GM12878 (cell line): ENCODE measurements around the gene LMO7. TPM values are rescaled to one million over a fixed set of nuclear protein-coding genes. Genes with fewer than 3 reads are reported as not detected.

Source experiments
- ATAC-seq: fragments of 200-7000 bp; cut with Tn5 transposase; 3 replicates; pipeline ENCODE4 v1.9.1; 2020; ENCODE audit warnings: mild to moderate bottlenecking, moderate library complexity
- BruUV-seq: library from RNA; stranded (reverse); fragments of 400-500 nt; replicated peaks from 2 replicates; lab custom pipeline; 2021; lab: Mats Ljungman, UMichigan
- CTCF ChIA-PET: fragments of 300-600 bp; sonication (Branson Sonifier 250); formaldehyde crosslinking; extraction: SDS; loops from one replicate; lab custom pipeline; 2021; ENCODE audit warnings: inconsistent platforms; lab: Yijun Ruan, JAX
- POLR2A ChIA-PET: fragments of 350-600 bp; formaldehyde crosslinking; extraction: SDS; loops from one replicate; lab custom pipeline; 2021; ENCODE audit warnings: inconsistent platforms; lab: Charles Lee
- RAD21 ChIA-PET: fragments of 300-600 bp; sonication (Branson Sonifier 250); formaldehyde crosslinking; loops from one replicate; lab custom pipeline; 2023; ENCODE audit warnings: antibody characterized with exemption; ENCODE audit not compliant: unreplicated experiment; lab: Charles Lee
- SMC1A ChIA-PET: fragments of 300-600 bp; sonication (Branson Sonifier 250); formaldehyde crosslinking; loops from one replicate; lab custom pipeline; 2023; ENCODE audit not compliant: unreplicated experiment, uncharacterized antibody; lab: Charles Lee
- DNase-seq: peaks from one replicate; pipeline ENCODE4 v3.0.0-alpha.2; 2011; ENCODE audit warnings: low read depth, low spot score
- FAIRE-seq: peaks from 3 replicates; lab custom pipeline; 2011; peaks lifted over from hg19 to GRCh38; lab: Jason Lieb, UNC
- H2AFZ ChIP-seq: 2 replicates; pipeline ENCODE4 v1.6.0; 2011; ENCODE audit warnings: low read depth, low read length, control low read depth; ENCODE audit not compliant: control insufficient read depth
- H3K27ac ChIP-seq: 2 replicates; pipeline ENCODE4 v1.5.1; 2011; ENCODE audit warnings: control low read depth; ENCODE audit not compliant: control insufficient read depth, insufficient read depth
- H3K27me3 ChIP-seq, 2 experiments: replicated peaks in 1 of 2; 2 replicates each; pipeline versions ENCODE4 v1.6.0 to v1.6.1; 2011; ENCODE audit warnings: low read length in 1 of 2; ENCODE audit not compliant: control insufficient read depth in 2 of 2, insufficient read depth in 2 of 2
- H3K36me3 ChIP-seq, 2 experiments: 2 replicates each; pipeline ENCODE4 v1.5.1; 2011; ENCODE audit warnings: low read length in 1 of 2; ENCODE audit not compliant: control insufficient read depth in 2 of 2, insufficient read depth in 2 of 2
- H3K4me1 ChIP-seq: 2 replicates; pipeline ENCODE4 v1.6.1; 2011; ENCODE audit warnings: mild to moderate bottlenecking, low read length, moderate library complexity, mixed read lengths; ENCODE audit not compliant: control insufficient read depth, insufficient read depth
- H3K4me2 ChIP-seq: 2 replicates; pipeline ENCODE4 v1.6.0; 2011; ENCODE audit warnings: control low read depth; ENCODE audit not compliant: control insufficient read depth, insufficient read depth
- H3K4me3 ChIP-seq: fragments of 200-600 bp; sonication (generic); 2 replicates; pipeline ENCODE4 v1.5.1; 2016
- H3K79me2 ChIP-seq: 2 replicates; pipeline ENCODE4 v1.6.0; 2011; ENCODE audit warnings: low read length; ENCODE audit not compliant: control insufficient read depth, insufficient read depth
- H3K9ac ChIP-seq: 2 replicates; pipeline ENCODE4 v1.8.0; 2011; ENCODE audit warnings: low read length, control low read depth, mixed read lengths; ENCODE audit not compliant: control insufficient read depth, insufficient read depth
- H3K9me3 ChIP-seq: replicated peaks from 3 replicates; pipeline ENCODE4 v1.5.1; 2011; ENCODE audit warnings: mild to moderate bottlenecking, low read length; ENCODE audit not compliant: control insufficient read depth, insufficient read depth
- H4K20me1 ChIP-seq: 2 replicates; pipeline ENCODE4 v1.6.0; 2011; ENCODE audit not compliant: control insufficient read depth, insufficient read depth
- ASH2L ChIP-seq: fragments of 300-600, 200-600 bp; sonication (generic); IDR thresholded peaks from 2 replicates; pipeline ENCODE4 v1.6.1; 2017; ENCODE audit warnings: low read depth, mild to moderate bottlenecking, borderline replicate concordance
- CBFB ChIP-seq: IDR thresholded peaks from 2 replicates; pipeline ENCODE4 v1.6.1; 2016; ENCODE audit warnings: antibody characterized with exemption, low read depth
- CREB1 ChIP-seq: IDR thresholded peaks from 2 replicates; pipeline ENCODE4 v1.6.1; 2012; ENCODE audit warnings: low read depth, mild to moderate bottlenecking, inconsistent platforms
- CUX1 ChIP-seq: IDR thresholded peaks from 2 replicates; pipeline ENCODE4 v1.6.1; 2012; ENCODE audit warnings: improper control_type of control experiment, low read depth, low read length; ENCODE audit not compliant: insufficient replicate concordance
- E2F4 ChIP-seq: IDR thresholded peaks from 2 replicates; pipeline ENCODE4 v1.6.1; 2012; ENCODE audit warnings: low read depth, low read length, improper control_type of control experiment
- EZH2 ChIP-seq: IDR thresholded peaks from 2 replicates; pipeline ENCODE4 v1.6.1; 2012; ENCODE audit warnings: low read depth, mild to moderate bottlenecking, control low read depth, inconsistent platforms, low read length, borderline replicate concordance; ENCODE audit not compliant: control insufficient read depth
- KDM1A ChIP-seq: fragments of 200-600 bp; sonication (generic); IDR thresholded peaks from 2 replicates; pipeline ENCODE4 v1.6.1; 2016; ENCODE audit warnings: borderline replicate concordance
- RAD51 ChIP-seq: fragments of 450-650 bp; IDR thresholded peaks from 2 replicates; pipeline ENCODE4 v1.6.1; 2016; ENCODE audit warnings: moderate library complexity, mild to moderate bottlenecking, inconsistent platforms
- SP1 ChIP-seq: IDR thresholded peaks from one replicate; pipeline ENCODE4 v1.6.1; 2011; ENCODE audit warnings: low read depth, low read length
- ZBTB33 ChIP-seq: fragments of 450-650 bp; IDR thresholded peaks from 2 replicates; pipeline ENCODE4 v1.6.1; 2017; ENCODE audit warnings: mild to moderate bottlenecking
- ZNF592 ChIP-seq: fragments of 450-650 bp; IDR thresholded peaks from 2 replicates; pipeline ENCODE4 v1.6.1; 2017; ENCODE audit warnings: mild to moderate bottlenecking, moderate library complexity
- WGBS: methylation state at CpG from one replicate; pipeline ENCODE4 v1.1.6; 2016; ENCODE audit warnings: low lambda C conversion rate; ENCODE audit not compliant: insufficient replicate concordance, insufficient coverage; ENCODE audit errors: missing lambda C conversion rate; 5-methylcytosine and 5-hydroxymethylcytosine counted together
- in situ Hi-C: fragments of 300-500 bp; cut with MboI; formaldehyde crosslinking; loops from 9 replicates; pipeline ENCODE4 v1.14.3; 2018; ENCODE audit warnings: mixed read lengths
- intact Hi-C: fragments of 100-400 bp; cut with micrococcal nuclease; formaldehyde crosslinking; loops from one replicate; pipeline ENCODE4 v1.14.2; 2022; ENCODE audit not compliant: unreplicated experiment
- polyA plus RNA-seq, 11 experiments: library from polyadenylated mRNA; depleted of rRNA in 4 of 11; unstranded in 6 of 11; stranded (reverse) in 5 of 11; fragments of >200 nt; fragmentation: Nextera tagmentation in 4 of 11; fragmentation: Illumina TruSeq in 1 of 11; extraction: Ambion mirVana in 4 of 11; extraction: Trizol in 1 of 11; gene quantifications; 1 replicate in 1 of 11; 2 replicates in 10 of 11; pipeline versions ENCODE4 v1.2.1 to v1.2.3, GENCODE V29; 2011 to 2016; ENCODE audit warnings: inconsistent platforms in 2 of 11, missing spikeins in 2 of 11, low read depth in 1 of 11
- total RNA-seq, 4 experiments: library from RNA; depleted of rRNA in 3 of 4; stranded (reverse); fragments of >200 nt in 3 of 4; fragmentation: Illumina TruSeq in 1 of 4; extraction: Trizol in 1 of 4; gene quantifications; 2 replicates each; pipeline versions ENCODE4 v1.2.1 to v1.2.3, GENCODE V29; 2013 to 2021

The LMO7 gene
- total and polyA plus RNA-seq, 10 of the 15 experiments (the other 5 are each of a cell fraction or from before 2014, with no cell fraction given), result 8.5 to 67.8 (median 36.8) TPM

GRCh38 chr13:75748874-75749273 is 112.7 kb downstream of the LMO7 start:
- H2AFZ ChIP-seq, result no peak overlapping the region
- no peak overlapping the region for H3K9ac ChIP-seq
- CTCF ChIA-PET, result interaction anchor here (0.6 to 1.0 kb wide), 2 partner anchors 23 to 32 kb away, joined by 3 to 4 read pairs; no protein-coding TSS in a partner anchor
- intact Hi-C loops, result no loop called here
- in situ Hi-C loops, result no loop called here
- no peaks in the 10 kb centered on the region; the same call in 2 of the 3 replicates for H3K9me3 ChIP-seq
- no peaks in the 10 kb centered on the region for H4K20me1 ChIP-seq
- WGBS, result 88% methylated on average over 3 of the region's 3 CpGs
- H3K4me3 ChIP-seq, result no peak overlapping the region
- no peak overlapping the region for H3K4me2 ChIP-seq
- H3K4me1 ChIP-seq, result no peaks in the 10 kb centered on the region
- TF ChIP-seq ZNF592 (no peak), CREB1 (no peak), SP1 (no peak), CBFB (no peak), E2F4 (no peak), EZH2 (no peak), KDM1A (no peak), ASH2L (no peak), ZBTB33 (no peak), RAD51 (no peak), CUX1 (no peak)
- POLR2A ChIA-PET, result interaction anchor here (1.1 kb wide), 1 partner anchor 13 kb away, joined by 3 read pairs; no protein-coding TSS in a partner anchor
- SMC1A ChIA-PET, result interaction anchor here (1.2 to 2.2 kb wide), 2 partner anchors 12 to 20 kb away, joined by 3 to 6 read pairs; no protein-coding TSS in a partner anchor
- FAIRE-seq (no peak), DNase-seq (no peak), ATAC-seq (no peak)
- no peaks in the 10 kb centered on the region for H3K27me3 ChIP-seq
- no peaks in the 10 kb centered on the region for H3K79me2 ChIP-seq
- BruUV-seq, result no TSS peak
- RAD21 ChIA-PET, result no interaction called here
- H3K27ac ChIP-seq, result no peak overlapping the region
- no peaks in the 10 kb centered on the region for H3K36me3 ChIP-seq
